Measurements from ENCODE around the gene RPL38. TPM values are rescaled to one million over a fixed set of nuclear protein-coding genes. Genes with fewer than 3 reads are reported as not detected.

RPL38 gene
- total and polyA plus RNA-seq, 2 donors (not counting 1 experiment from before 2014, with no cell fraction given) = 722 to 1,550 TPM

Other genes with a start within 250 kb of the RPL38 start
- 3.1 and 3.8 TPM in 2 replicates for gene TTYH2, start 9.9 kb downstream of the RPL38 start, total RNA-seq
- 3.0 and 6.0 TPM in 2 replicates for gene TTYH2, start 9.9 kb downstream of the RPL38 start, polyA plus RNA-seq
- gene DNAI2, start 70.6 kb downstream of the RPL38 start, total RNA-seq = not detected in 2 replicates
- gene DNAI2, start 70.6 kb downstream of the RPL38 start, polyA plus RNA-seq = not detected in 2 replicates
- not detected in 2 replicates for gene KIF19, start 122.5 kb downstream of the RPL38 start, total RNA-seq
- gene KIF19, start 122.5 kb downstream of the RPL38 start, polyA plus RNA-seq = 0.12 TPM in 1 of 2 replicates, not detected in the other
- gene BTBD17, start 158.2 kb downstream of the RPL38 start, total RNA-seq = not detected in 2 replicates
- not detected in 2 replicates for gene BTBD17, start 158.2 kb downstream of the RPL38 start, polyA plus RNA-seq
- gene GPR142, start 163.8 kb downstream of the RPL38 start, total RNA-seq = not detected in 2 replicates
- gene GPR142, start 163.8 kb downstream of the RPL38 start, polyA plus RNA-seq = not detected in 2 replicates
- gene GPRC5C, start 228.4 kb downstream of the RPL38 start, total RNA-seq = 0.53 and 1.1 TPM in 2 replicates
- 0.66 and 4.3 TPM in 2 replicates for gene GPRC5C, start 228.4 kb downstream of the RPL38 start, polyA plus RNA-seq